ENCODE measurements around the gene NHS. TPM values are rescaled to one million over a fixed set of nuclear protein-coding genes. Genes with fewer than 3 reads are reported as not detected.

The NHS gene
- total and polyA plus RNA-seq, 2 of the 4 experiments (the other 2 are of a cell fraction): 0.36 to 0.90 TPM

DNA sequence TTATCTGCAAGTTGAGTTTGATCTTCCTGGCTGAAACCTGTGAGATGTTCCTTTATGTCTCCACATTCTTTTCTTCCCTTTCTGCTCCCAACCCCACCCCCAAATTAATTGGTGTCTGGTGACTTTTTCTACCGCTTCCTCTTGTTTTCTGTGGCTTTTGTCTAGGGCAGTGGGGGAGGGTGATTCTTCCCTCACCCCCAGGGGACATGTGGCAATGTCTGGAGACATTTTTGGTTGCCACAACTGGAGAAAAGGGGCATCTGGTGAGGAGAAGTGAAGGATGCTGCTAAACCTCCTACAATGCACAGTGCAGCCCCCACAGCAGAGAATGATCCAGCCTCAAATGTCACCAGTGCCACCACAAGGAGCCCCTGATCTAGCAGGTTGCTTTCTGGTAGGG, 152.9 kb downstream of the NHS start:
- no peak overlapping the region for H4K8ac ChIP-seq (ENCODE audit: low read depth in 2 of 2, low read length in 2 of 2)
- no peak overlapping the region for H2AFZ ChIP-seq (replicated peaks; ENCODE audit: low read length, poor library complexity)
- no peak overlapping the region for H2BK20ac ChIP-seq (ENCODE audit: low read depth, low read length)
- no peaks in the 10 kb centered on the region for H3K79me1 ChIP-seq (ENCODE audit: low read depth in 1 of 2, low read length in 2 of 2)
- H3K27me3 ChIP-seq (ENCODE audit: control insufficient read depth, insufficient read depth, low read length): no peaks in the 10 kb centered on the region
- H3K9ac ChIP-seq (ENCODE audit: low read depth, low read length): no peak overlapping the region
- H4K20me1 ChIP-seq (ENCODE audit: insufficient read depth, low read length): no peaks in the 10 kb centered on the region
- no peak overlapping the region for H2AK9ac ChIP-seq (replicated peaks; ENCODE audit: low read depth, low read length, poor library complexity)
- H3K27ac ChIP-seq (ENCODE audit: insufficient read depth, low read length): peak overlapping the region; percentile 30; the same call in 1 of the 2 replicates
- BruUV-seq (replicated peaks): no TSS peak
- H3K4me3 ChIP-seq (ENCODE audit: insufficient read depth, low read depth, low read length): no peak overlapping the region
- no peak for DNase-seq
- H2AK5ac ChIP-seq (ENCODE audit: low read depth, low read length): no peak overlapping the region
- H3K23ac ChIP-seq (ENCODE audit: low read depth, low read length): no peak overlapping the region
- CTCF ChIA-PET: no interaction called here
- H3K18ac ChIP-seq (ENCODE audit: low read depth, low read length): peak overlapping the region; percentile 57; the same call in 1 of the 2 replicates
- H3K4ac ChIP-seq (ENCODE audit: low read depth, low read length): no peak overlapping the region
- H3K9me1 ChIP-seq (ENCODE audit: insufficient read depth, low read length): peaks cover 2% of the 10 kb centered on the region; the same call in 1 of the 2 replicates
- TF ChIP-seq RCOR1 (IDR thresholded peaks at IDR 0.05; ENCODE audit: insufficient replicate concordance, low read length) (no peak), MAZ (IDR thresholded peaks at IDR 0.05; ENCODE audit: borderline replicate concordance, low read depth, low read length) (no peak), SMC3 (IDR thresholded peaks at IDR 0.05; ENCODE audit: low read depth, low read length) (no peak), NFE2L2 (IDR thresholded peaks at IDR 0.05; ENCODE audit: low read depth, low read length) (no peak), ELK1 (IDR thresholded peaks at IDR 0.05; ENCODE audit: borderline replicate concordance, low read depth, low read length) (no peak), POLR2A (IDR thresholded peaks at IDR 0.05; ENCODE audit: low read depth, low read length) (no peak), FOS (IDR thresholded peaks at IDR 0.05; ENCODE audit: low read depth, low read length) (no peak), USF2 (IDR thresholded peaks at IDR 0.05; ENCODE audit: low read depth, low read length) (no peak), CHD1 (IDR thresholded peaks at IDR 0.05; ENCODE audit: low read depth, low read length) (no peak), BHLHE40 (IDR thresholded peaks at IDR 0.05; ENCODE audit: low read depth, low read length) (no peak), RFX5 (IDR thresholded peaks at IDR 0.05; ENCODE audit: low read depth, low read length) (no peak), MXI1 (IDR thresholded peaks at IDR 0.05; ENCODE audit: borderline replicate concordance, low read depth, low read length) (no peak), MAFK (IDR thresholded peaks at IDR 0.05; ENCODE audit: low read depth, low read length) (no peak)
- no peak overlapping the region for H3K56ac ChIP-seq (ENCODE audit: extremely low read depth, insufficient read depth, low read length)
- H3K14ac ChIP-seq (replicated peaks; ENCODE audit: low read depth, low read length): no peak overlapping the region
- no peak overlapping the region for H2BK120ac ChIP-seq (ENCODE audit: low read depth, low read length)
- POLR2A ChIA-PET (ENCODE audit: unreplicated experiment): no interaction called here
- peaks cover 9% of the 10 kb centered on the region for H3K4me1 ChIP-seq (ENCODE audit: control insufficient read depth, insufficient read depth, low read length)
- H3K4me2 ChIP-seq (ENCODE audit: low read depth, low read length): no peak overlapping the region
- H4K91ac ChIP-seq (ENCODE audit: insufficient read depth, low read depth, low read length): no peak overlapping the region
- intact Hi-C loops (cut with micrococcal nuclease): loop anchor here (2.0 to 5.0 kb wide), 2 partner anchors 153 to 286 kb away; partner anchors contain the start of gene NHS
- 0 out of 2 replicates have a peak overlapping the region, but pooled peaks have one; percentile 27 for H4K5ac ChIP-seq (ENCODE audit: low read depth, low read length)
- H3K36me3 ChIP-seq (ENCODE audit: control insufficient read depth, insufficient read depth, low read length): no peaks in the 10 kb centered on the region
- no peak overlapping the region for H2BK15ac ChIP-seq (ENCODE audit: low read depth, low read length)
- no CpG with 5 or more reads among the region's 1 CpG for WGBS, 2 experiments (ENCODE audit: extremely low coverage in 2 of 2, insufficient read length in 1 of 2)
- ATAC-seq (ENCODE audit: low read depth): no peak
- no peaks in the 10 kb centered on the region for H3K9me3 ChIP-seq (ENCODE audit: control insufficient read depth, insufficient read depth, low read length)
- in situ Hi-C loops (cut with MboI; ENCODE audit: low sequenced_read_pairs): loop anchor here (10.0 kb wide), 1 partner anchor 153 kb away; the partner anchor contains the start of gene NHS
- no peak overlapping the region for H2BK5ac ChIP-seq (ENCODE audit: low read depth, low read length, poor library complexity, severe bottlenecking)
- dilution Hi-C loops (cut with HindIII; ENCODE audit: low sequenced_read_pairs, unreplicated experiment): no loop called here
